WTC11 (cell line): ENCODE data around the gene EEF1AKMT4. TPM values are rescaled to one million over a fixed set of nuclear protein-coding genes. Genes with fewer than 3 reads are reported as not detected.

Experiments
- ATAC-seq: fragments of 200-7000 bp; cut with Tn5 transposase; 2 replicates; pipeline ENCODE4 v1.10.0; 2021; ENCODE audit warnings: mild to moderate bottlenecking, moderate library complexity
- CTCF ChIA-PET: fragments of 300-600 bp; sonication (Branson Sonifier 250); formaldehyde crosslinking; loops from one replicate; lab custom pipeline; 2021; ENCODE audit warnings: antibody characterized with exemption; lab: Charles Lee
- POLR2A ChIA-PET: fragments of 350-600 bp; sonication (Branson Sonifier 250); formaldehyde crosslinking; loops from one replicate; lab custom pipeline; 2021; ENCODE audit warnings: antibody characterized with exemption; lab: Charles Lee
- DNase-seq: peaks from one replicate; pipeline ENCODE4 v3.0.0; 2021; ENCODE audit warnings: low spot score
- H3K27ac Mint-ChIP-seq: 2 replicates; pipeline ENCODE4 v1.8.0; 2021; ENCODE audit warnings: mixed read lengths
- H3K27me3 Mint-ChIP-seq: 2 replicates; pipeline ENCODE4 v1.8.0; 2021; ENCODE audit warnings: low read depth, mild to moderate bottlenecking, moderate library complexity, mixed read lengths
- H3K36me3 Mint-ChIP-seq: 2 replicates; pipeline ENCODE4 v1.8.0; 2021; ENCODE audit warnings: mixed read lengths
- H3K4me1 Mint-ChIP-seq: 2 replicates; pipeline ENCODE4 v1.8.0; 2022; ENCODE audit warnings: mixed read lengths
- H3K4me3 Mint-ChIP-seq: 2 replicates; pipeline ENCODE4 v1.8.0; 2021; ENCODE audit warnings: mild to moderate bottlenecking, moderate library complexity, mixed read lengths
- H3K9me3 Mint-ChIP-seq: 2 replicates; pipeline ENCODE4 v1.8.0; 2021; ENCODE audit warnings: mixed read lengths
- AFF4 ChIP-seq: sonication (generic); formaldehyde crosslinking; IDR thresholded peaks from 2 replicates; pipeline ENCODE4 v1.8.1; 2023; ENCODE audit warnings: mild to moderate bottlenecking, missing genetic modification reagents, borderline replicate concordance
- ATF1 ChIP-seq: sonication (generic); formaldehyde crosslinking; IDR thresholded peaks from 2 replicates; pipeline ENCODE4 v1.8.1; 2023; ENCODE audit warnings: mild to moderate bottlenecking, moderate library complexity, missing genetic modification reagents
- CREB1 ChIP-seq: sonication (generic); formaldehyde crosslinking; IDR thresholded peaks from 2 replicates; pipeline ENCODE4 v1.8.0; 2023; ENCODE audit warnings: mild to moderate bottlenecking, missing genetic modification reagents
- E2F5 ChIP-seq: sonication (generic); formaldehyde crosslinking; IDR thresholded peaks from 2 replicates; pipeline ENCODE4 v1.8.1; 2022; ENCODE audit warnings: mild to moderate bottlenecking, moderate library complexity, missing genetic modification reagents
- GRHL2 ChIP-seq: fragments of 250-450 bp; sonication (Bioruptor Pico); IDR thresholded peaks from 2 replicates; pipeline ENCODE4 v1.8.0; 2022; ENCODE audit warnings: mild to moderate bottlenecking, moderate library complexity; ENCODE audit not compliant: insufficient replicate concordance, severe bottlenecking
- HMGA2 ChIP-seq: fragments of 250-450 bp; sonication (Bioruptor Pico); IDR thresholded peaks from 2 replicates; pipeline ENCODE4 v1.4.0; 2021; ENCODE audit warnings: mild to moderate bottlenecking, moderate library complexity
- IRF2 ChIP-seq: sonication (generic); formaldehyde crosslinking; IDR thresholded peaks from 2 replicates; pipeline ENCODE4 v1.8.0; 2022; ENCODE audit warnings: low read depth, missing genetic modification reagents, borderline replicate concordance
- NFATC4 ChIP-seq: fragments of 250-450 bp; sonication (Bioruptor Pico); IDR thresholded peaks from 2 replicates; pipeline ENCODE4 v1.9.0; 2021; ENCODE audit warnings: mild to moderate bottlenecking
- NFYB ChIP-seq: sonication (generic); formaldehyde crosslinking; conservative IDR thresholded peaks from 2 replicates; pipeline ENCODE4 v1.8.0; 2022; ENCODE audit warnings: low read depth, missing genetic modification reagents
- NR1H2 ChIP-seq: sonication (generic); formaldehyde crosslinking; IDR thresholded peaks from 2 replicates; pipeline ENCODE4 v1.9.0; 2021; ENCODE audit warnings: mild to moderate bottlenecking, moderate library complexity, missing genetic modification reagents
- RELA ChIP-seq: sonication (generic); formaldehyde crosslinking; IDR thresholded peaks from 2 replicates; pipeline ENCODE4 v1.8.1; 2022; ENCODE audit warnings: missing genetic modification reagents, mild to moderate bottlenecking, borderline replicate concordance
- ZNF263 ChIP-seq: sonication (generic); formaldehyde crosslinking; IDR thresholded peaks from 2 replicates; pipeline ENCODE4 v1.8.1; 2022; ENCODE audit warnings: low read depth, mild to moderate bottlenecking, moderate library complexity, missing genetic modification reagents
- total RNA-seq: library from RNA; stranded (reverse); gene quantifications from 3 replicates; pipeline ENCODE4 v1.2.3, GENCODE V29; 2021
- TF ChIP-seq, protein P1 (sequence below): sonication (generic); formaldehyde crosslinking; IDR thresholded peaks from 2 replicates; pipeline ENCODE4 v1.8.1; 2023; ENCODE audit warnings: mild to moderate bottlenecking, missing genetic modification reagents, moderate library complexity
- TF ChIP-seq, protein P2 (sequence below): sonication (generic); formaldehyde crosslinking; IDR thresholded peaks from 2 replicates; pipeline ENCODE4 v1.8.0; 2022; ENCODE audit warnings: mild to moderate bottlenecking, missing genetic modification reagents
- TF ChIP-seq, protein P3 (sequence below): sonication (generic); formaldehyde crosslinking; IDR thresholded peaks from 2 replicates; pipeline ENCODE4 v1.8.1; 2022; ENCODE audit warnings: mild to moderate bottlenecking, missing genetic modification reagents, moderate library complexity, borderline replicate concordance
- TF ChIP-seq, protein P4 (sequence below): fragments of 200-600 bp; IDR thresholded peaks from 2 replicates; pipeline ENCODE4 v1.8.0; 2022; ENCODE audit warnings: antibody characterized with exemption

The EEF1AKMT4 gene
- total RNA-seq, 1 experiment from 2014 or later: 11.3 TPM

DNA sequence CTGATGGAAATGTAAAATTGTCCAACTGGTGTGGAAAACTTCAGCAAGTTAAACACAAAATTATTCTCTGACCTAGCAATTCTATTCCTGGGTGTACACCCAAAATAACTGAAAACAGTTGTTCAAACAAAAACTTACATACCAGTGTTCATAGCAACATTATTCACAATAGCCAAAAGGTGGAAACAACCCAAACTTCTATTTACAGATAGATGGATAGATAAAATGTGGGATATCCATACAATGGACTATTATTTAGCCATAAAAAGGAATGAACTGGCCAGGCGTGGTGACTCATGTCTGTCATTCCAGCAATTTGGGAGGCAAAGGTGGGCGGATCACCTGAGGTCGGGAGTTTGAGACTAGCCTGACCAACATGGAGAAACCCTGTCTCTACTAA is 27.0 kb upstream of the EEF1AKMT4 start:
- Mint-ChIP-seq H3K4me1 (no peaks in the 10 kb centered on the region), H3K36me3 (no peaks in the 10 kb centered on the region), H3K4me3 (no peak overlapping the region), H3K27me3 (peaks cover 17% of the 10 kb centered on the region), H3K27ac (no peak overlapping the region), H3K9me3 (no peaks in the 10 kb centered on the region)
- ATAC-seq: no peak
- no peak for DNase-seq
- ChIA-PET CTCF (interaction anchor here (0.7 kb wide), 2 partner anchors 129 to 348 kb away, joined by 3 to 4 read pairs; no protein-coding TSS in a partner anchor), POLR2A (interaction anchor here (0.6 kb wide), 1 partner anchor 1930 kb away, joined by 3 read pairs; no protein-coding TSS in a partner anchor)
- TF ChIP-seq HMGA2 (CRISPR knock-in tag) (no peak), RELA (CRISPR knock-in tag) (no peak), ATF1 (CRISPR knock-in tag) (no peak)

- Mint-ChIP-seq H3K9me3 (no peaks in the 10 kb centered on the region), H3K4me3 (no peak overlapping the region), H3K27me3 (peaks cover 32% of the 10 kb centered on the region), H3K4me1 (peaks cover 2% of the 10 kb centered on the region; the same call in 1 of the 2 replicates), H3K27ac (no peak overlapping the region), H3K36me3 (no peaks in the 10 kb centered on the region)
- ChIA-PET CTCF (no interaction called here), POLR2A (no interaction called here)
- TF ChIP-seq ZNF263 (CRISPR knock-in tag): no peak
- TF ChIP-seq AFF4 (CRISPR knock-in tag): no peak
- TF ChIP-seq, protein P1, sequence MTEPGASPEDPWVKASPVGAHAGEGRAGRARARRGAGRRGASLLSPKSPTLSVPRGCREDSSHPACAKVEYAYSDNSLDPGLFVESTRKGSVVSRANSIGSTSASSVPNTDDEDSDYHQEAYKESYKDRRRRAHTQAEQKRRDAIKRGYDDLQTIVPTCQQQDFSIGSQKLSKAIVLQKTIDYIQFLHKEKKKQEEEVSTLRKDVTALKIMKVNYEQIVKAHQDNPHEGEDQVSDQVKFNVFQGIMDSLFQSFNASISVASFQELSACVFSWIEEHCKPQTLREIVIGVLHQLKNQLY (CRISPR knock-in tag): no peak
- TF ChIP-seq, protein P2, sequence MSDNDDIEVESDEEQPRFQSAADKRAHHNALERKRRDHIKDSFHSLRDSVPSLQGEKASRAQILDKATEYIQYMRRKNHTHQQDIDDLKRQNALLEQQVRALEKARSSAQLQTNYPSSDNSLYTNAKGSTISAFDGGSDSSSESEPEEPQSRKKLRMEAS: no peak
- TF ChIP-seq NFYB (CRISPR knock-in tag): no peak
- no peak for TF ChIP-seq GRHL2
- TF ChIP-seq NFATC4 (CRISPR knock-in tag): no peak
- no peak for TF ChIP-seq E2F5 (CRISPR knock-in tag)
- TF ChIP-seq, protein P3, sequence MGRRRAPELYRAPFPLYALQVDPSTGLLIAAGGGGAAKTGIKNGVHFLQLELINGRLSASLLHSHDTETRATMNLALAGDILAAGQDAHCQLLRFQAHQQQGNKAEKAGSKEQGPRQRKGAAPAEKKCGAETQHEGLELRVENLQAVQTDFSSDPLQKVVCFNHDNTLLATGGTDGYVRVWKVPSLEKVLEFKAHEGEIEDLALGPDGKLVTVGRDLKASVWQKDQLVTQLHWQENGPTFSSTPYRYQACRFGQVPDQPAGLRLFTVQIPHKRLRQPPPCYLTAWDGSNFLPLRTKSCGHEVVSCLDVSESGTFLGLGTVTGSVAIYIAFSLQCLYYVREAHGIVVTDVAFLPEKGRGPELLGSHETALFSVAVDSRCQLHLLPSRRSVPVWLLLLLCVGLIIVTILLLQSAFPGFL (CRISPR knock-in tag): no peak
- TF ChIP-seq NR1H2 (CRISPR knock-in tag): no peak
- ATAC-seq (no peak), DNase-seq (no peak)
These were observed 25.5 kb upstream of the EEF1AKMT4 start for GRCh38 chr3:184223946-184224345.

DNA sequence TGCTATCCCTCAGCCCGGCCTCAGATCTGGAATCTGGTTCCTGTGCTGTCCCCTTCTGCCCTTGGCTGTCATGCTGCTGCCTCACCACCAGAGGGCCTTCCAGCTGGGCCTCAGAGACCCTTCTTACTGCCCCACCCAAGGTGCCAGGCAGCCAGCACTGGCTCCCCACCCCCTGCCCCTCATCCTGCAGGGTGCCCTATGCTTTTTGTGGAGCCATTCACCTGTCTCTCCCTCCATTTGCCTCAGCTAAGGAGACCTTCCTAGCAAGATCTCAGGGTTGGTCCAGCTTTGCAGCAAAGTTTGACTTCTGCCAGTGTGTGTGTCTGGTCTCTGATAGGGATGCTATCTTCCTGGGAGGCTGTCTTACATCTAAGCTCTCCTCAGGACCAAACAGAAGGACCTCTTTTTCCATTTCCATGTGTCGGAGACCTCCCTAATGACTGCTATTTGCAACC is 22.0 kb upstream of the EEF1AKMT4 start:
- TF ChIP-seq, protein P4, sequence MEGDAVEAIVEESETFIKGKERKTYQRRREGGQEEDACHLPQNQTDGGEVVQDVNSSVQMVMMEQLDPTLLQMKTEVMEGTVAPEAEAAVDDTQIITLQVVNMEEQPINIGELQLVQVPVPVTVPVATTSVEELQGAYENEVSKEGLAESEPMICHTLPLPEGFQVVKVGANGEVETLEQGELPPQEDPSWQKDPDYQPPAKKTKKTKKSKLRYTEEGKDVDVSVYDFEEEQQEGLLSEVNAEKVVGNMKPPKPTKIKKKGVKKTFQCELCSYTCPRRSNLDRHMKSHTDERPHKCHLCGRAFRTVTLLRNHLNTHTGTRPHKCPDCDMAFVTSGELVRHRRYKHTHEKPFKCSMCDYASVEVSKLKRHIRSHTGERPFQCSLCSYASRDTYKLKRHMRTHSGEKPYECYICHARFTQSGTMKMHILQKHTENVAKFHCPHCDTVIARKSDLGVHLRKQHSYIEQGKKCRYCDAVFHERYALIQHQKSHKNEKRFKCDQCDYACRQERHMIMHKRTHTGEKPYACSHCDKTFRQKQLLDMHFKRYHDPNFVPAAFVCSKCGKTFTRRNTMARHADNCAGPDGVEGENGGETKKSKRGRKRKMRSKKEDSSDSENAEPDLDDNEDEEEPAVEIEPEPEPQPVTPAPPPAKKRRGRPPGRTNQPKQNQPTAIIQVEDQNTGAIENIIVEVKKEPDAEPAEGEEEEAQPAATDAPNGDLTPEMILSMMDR: peak; percentile 97
- TF ChIP-seq CREB1 (CRISPR knock-in tag): no peak
- no peak for TF ChIP-seq IRF2 (CRISPR knock-in tag)
- TF ChIP-seq, all 79 proteins: peak for 1
- DNase-seq (peak; percentile 72), ATAC-seq (peak; percentile 62)
- Mint-ChIP-seq H3K4me3 (no peak overlapping the region), H3K9me3 (no peaks in the 10 kb centered on the region), H3K4me1 (peaks cover 8% of the 10 kb centered on the region; the same call in 1 of the 2 replicates), H3K27ac (no peak overlapping the region), H3K36me3 (no peaks in the 10 kb centered on the region), H3K27me3 (peaks cover 62% of the 10 kb centered on the region)
- ChIA-PET POLR2A (interaction anchor here (0.6 to 2.5 kb wide), 3 partner anchors 14 to 59 kb away, joined by 3 to 6 read pairs (median 5); no protein-coding TSS in a partner anchor), CTCF (interaction anchor here (0.6 to 5.3 kb wide), 40 partner anchors 10 to 804 kb away, joined by 3 to 88 read pairs (median 4); partner anchors contain the start of genes ABCC5, ABCF3, CAMK2N2 and DVL3)
